GM12891 (cell line): ENCODE data around the gene FBXO44.
A peak's percentile ranks its signal among the peaks of the same experiment; 100 is the strongest.

Source experiments
- DNase-seq: peaks from one replicate; pipeline ENCODE4 v3.0.0; 2011; ENCODE audit warnings: low spot score; ENCODE audit not compliant: insufficient read length
- FAIRE-seq: peaks from 2 replicates; lab custom pipeline; 2011; peaks lifted over from hg19 to GRCh38; lab: Jason Lieb, UNC
- PAX5 ChIP-seq: IDR thresholded peaks from 2 replicates; pipeline ENCODE4 v1.6.1; 2011; ENCODE audit warnings: low read length, moderate library complexity, mild to moderate bottlenecking; ENCODE audit not compliant: insufficient read depth, severe bottlenecking
- POLR2A ChIP-seq: IDR thresholded peaks from 2 replicates; pipeline ENCODE4 v1.6.1; 2011; ENCODE audit warnings: low read depth, low read length, control low read depth
- POLR2AphosphoS5 ChIP-seq: IDR thresholded peaks from 2 replicates; pipeline ENCODE4 v1.6.1; 2011; ENCODE audit warnings: low read depth, low read length, control low read depth
- POU2F2 ChIP-seq: IDR thresholded peaks from 2 replicates; pipeline ENCODE4 v1.6.1; 2011; ENCODE audit warnings: low read depth, mild to moderate bottlenecking, control low read depth, low read length, moderate library complexity
- SPI1 ChIP-seq: IDR thresholded peaks from 2 replicates; pipeline ENCODE4 v1.6.1; 2011; ENCODE audit warnings: low read depth, low read length, control low read depth
- TAF1 ChIP-seq: IDR thresholded peaks from 2 replicates; pipeline ENCODE4 v1.6.1; 2011; ENCODE audit warnings: low read depth, low read length, control low read depth

FBXO44 gene

GRCh38 chr1:11671544-11672286 is 17.0 kb downstream of the FBXO44 start:
- DNase-seq (no peak), FAIRE-seq (no peak)
- TF ChIP-seq POLR2A (no peak), POLR2AphosphoS5 (no peak), TAF1 (no peak), SPI1 (no peak), PAX5 (no peak), POU2F2 (no peak)

- DNase-seq (no peak), FAIRE-seq (no peak)
Measured at GRCh38 chr1:11673089-11673769, 18.6 kb downstream of the FBXO44 start.

GRCh38 chr1:11674488-11674887 is 19.8 kb downstream of the FBXO44 start:
- TF ChIP-seq TAF1 (no peak), PAX5 (no peak), SPI1 (no peak), POU2F2 (no peak), POLR2A (no peak), POLR2AphosphoS5 (no peak)
- no peak for FAIRE-seq
- no peak for DNase-seq

More at GRCh38 chr1:11673089-11673769, 18.6 kb downstream of the FBXO44 start:
- no peak for TF ChIP-seq POLR2AphosphoS5
- TF ChIP-seq PAX5: no peak
- TF ChIP-seq POLR2A: no peak
- no peak for TF ChIP-seq POU2F2

GRCh38 chr1:11675325-11675724 is 20.6 kb downstream of the FBXO44 start:
- no peak for TF ChIP-seq POLR2AphosphoS5
- TF ChIP-seq PAX5: no peak
- no peak for TF ChIP-seq TAF1
- TF ChIP-seq POU2F2: no peak
- TF ChIP-seq POLR2A: no peak
- DNase-seq: no peak
- FAIRE-seq: no peak

- no peak for FAIRE-seq
- no peak for DNase-seq
- TF ChIP-seq PAX5 (no peak), SPI1 (no peak), POU2F2 (no peak), POLR2A (no peak)
Measured at GRCh38 chr1:11676386-11677103, 21.9 kb downstream of the FBXO44 start.

- no peak for DNase-seq
- TF ChIP-seq SPI1: no peak
- no peak for TF ChIP-seq PAX5
- no peak for TF ChIP-seq POLR2A
- TF ChIP-seq TAF1: no peak
- TF ChIP-seq POLR2AphosphoS5: no peak
- TF ChIP-seq POU2F2: no peak
- no peak for FAIRE-seq
Measured at GRCh38 chr1:11678442-11678841, 23.8 kb downstream of the FBXO44 start.

GRCh38 chr1:11680270-11681070 is 25.8 kb downstream of the FBXO44 start:
- peak; percentile 20 for FAIRE-seq
- no peak for TF ChIP-seq POLR2AphosphoS5
- TF ChIP-seq POLR2A: no peak
- TF ChIP-seq SPI1: no peak
- TF ChIP-seq POU2F2: no peak
- 0 out of 2 replicates have a peak, but pooled peaks have one; percentile 3 for TF ChIP-seq TAF1
- TF ChIP-seq PAX5: no peak
- DNase-seq: no peak

GRCh38 chr1:11681071-11681771 is 26.5 kb downstream of the FBXO44 start, which contains the start of gene MAD2L2:
TSS of gene MAD2L2 (minus strand) at chr1:11681148. CDS start at chr1:11680601, 547 bp downstream.
- DNase-seq (peak; percentile 98), FAIRE-seq (peak; percentile 90)
- TF ChIP-seq PAX5 (peak; percentile 32), TAF1 (0 out of 2 replicates have a peak, but pooled peaks have one; percentile 8), POU2F2 (no peak)

GRCh38 chr1:11682287-11682771 is 27.7 kb downstream of the FBXO44 start:
- no peak for DNase-seq
- TF ChIP-seq SPI1: no peak
- TF ChIP-seq POU2F2: no peak
- no peak for TF ChIP-seq POLR2A
- TF ChIP-seq PAX5: no peak
- FAIRE-seq: no peak
